A549 (cell line): ENCODE measurements around the gene DNAJB6. TPM values are rescaled to one million over a fixed set of nuclear protein-coding genes. Genes with fewer than 3 reads are reported as not detected.
A peak's percentile ranks its signal among the peaks of the same experiment; 100 is the strongest.

Source experiments
- ATAC-seq, 2 experiments: fragments of 200-7000 bp in 1 of 2; fragments of >200 bp in 1 of 2; cut with Nextera tagmentation in 1 of 2; cut with Tn5 transposase in 1 of 2; 3 replicates each; pipeline versions ENCODE4 v1.8.0 to v1.9.1; 2018 to 2020; ENCODE audit warnings: mild to moderate bottlenecking in 1 of 2, moderate library complexity in 1 of 2
- CTCF ChIA-PET: fragments of 300-600 bp; sonication (Branson Sonifier 250); formaldehyde crosslinking; extraction: SDS; loops from one replicate; lab custom pipeline; 2021; ENCODE audit warnings: antibody characterized with exemption, inconsistent platforms; lab: Yijun Ruan, JAX
- POLR2A ChIA-PET: fragments of 350-600 bp; formaldehyde crosslinking; extraction: SDS; loops from one replicate; lab custom pipeline; 2021; ENCODE audit warnings: antibody characterized with exemption, inconsistent platforms; lab: Yijun Ruan, JAX
- DNase-seq, 2 experiments: peaks; one replicate each; pipeline versions ENCODE4 v3.0.0 to v3.0.0-alpha.2; 2011 to 2016; ENCODE audit warnings: low read depth in 1 of 2, low spot score in 1 of 2
- FAIRE-seq: peaks from 2 replicates; lab custom pipeline; 2011; peaks lifted over from hg19 to GRCh38; lab: Jason Lieb, UNC
- H3K27ac ChIP-seq, 2 experiments: fragments of >200 bp; sonication (Bioruptor Twin); formaldehyde crosslinking; 3 replicates each; pipeline ENCODE4 v1.5.1; 2016 to 2017
- H3K4me1 ChIP-seq: fragments of >200 bp; sonication (Bioruptor Twin); formaldehyde crosslinking; 3 replicates; pipeline ENCODE4 v1.6.1; 2016
- H3K4me2 ChIP-seq: fragments of >200 bp; sonication (Bioruptor Twin); formaldehyde crosslinking; 3 replicates; pipeline ENCODE4 v1.6.1; 2016
- H3K4me3 ChIP-seq: fragments of >200 bp; sonication (Bioruptor Twin); formaldehyde crosslinking; 3 replicates; pipeline ENCODE4 v1.5.1; 2016
- H3K9me3 ChIP-seq: fragments of >200 bp; sonication (Bioruptor Twin); formaldehyde crosslinking; 3 replicates; pipeline ENCODE4 v1.6.1; 2016
- CBX2 ChIP-seq: fragments of 200-600 bp; sonication (generic); IDR thresholded peaks from 2 replicates; pipeline ENCODE4 v1.6.1; 2016; ENCODE audit warnings: low read depth, mild to moderate bottlenecking, borderline replicate concordance
- CEBPB ChIP-seq, 2 experiments: fragments of >200 bp in 1 of 2; sonication (Bioruptor Twin) in 1 of 2; formaldehyde crosslinking in 1 of 2; IDR thresholded peaks; 2 replicates each; pipeline ENCODE4 v1.6.1; 2012 to 2016
- CHD2 ChIP-seq: fragments of 150-350 bp; IDR thresholded peaks from 2 replicates; pipeline ENCODE4 v1.6.1; 2014; ENCODE audit warnings: low read length; ENCODE audit not compliant: partially characterized antibody
- CHD4 ChIP-seq: fragments of 200-600 bp; sonication (generic); IDR thresholded peaks from 2 replicates; pipeline ENCODE4 v1.6.1; 2016; ENCODE audit warnings: antibody characterized with exemption, mild to moderate bottlenecking, borderline replicate concordance
- EHF ChIP-seq: fragments of 250-450 bp; sonication (Bioruptor Pico); IDR thresholded peaks from 2 replicates; pipeline ENCODE4 v1.5.0; 2020; ENCODE audit warnings: mild to moderate bottlenecking
- EHMT2 ChIP-seq: fragments of 200-600 bp; sonication (generic); IDR thresholded peaks from 2 replicates; pipeline ENCODE4 v1.6.1; 2016; ENCODE audit warnings: antibody characterized with exemption, low read depth, mild to moderate bottlenecking, moderate library complexity
- ESRRA ChIP-seq: fragments of 150-350 bp; IDR thresholded peaks from 2 replicates; pipeline ENCODE4 v1.6.1; 2014; ENCODE audit warnings: mild to moderate bottlenecking, low read length, borderline replicate concordance
- FOSB ChIP-seq: fragments of 250-450 bp; sonication (Bioruptor Pico); IDR thresholded peaks from 2 replicates; pipeline ENCODE4 v1.5.0; 2020; ENCODE audit warnings: mild to moderate bottlenecking, moderate library complexity
- FOSL2 ChIP-seq, 2 experiments: fragments of 450-650 bp in 1 of 2; fragments of >200 bp in 1 of 2; sonication (Bioruptor Twin) in 1 of 2; formaldehyde crosslinking; IDR thresholded peaks; 2 replicates each; pipeline versions ENCODE4 v1.5.0 to v1.6.1; 2016 to 2020; ENCODE audit warnings: mild to moderate bottlenecking in 1 of 2, moderate library complexity in 1 of 2
- GATA3 ChIP-seq: IDR thresholded peaks from 2 replicates; pipeline ENCODE4 v1.6.1; 2012; ENCODE audit warnings: borderline replicate concordance
- HDAC2 ChIP-seq: fragments of 200-600 bp; sonication (generic); IDR thresholded peaks from 2 replicates; pipeline ENCODE4 v1.6.1; 2016
- HES2 ChIP-seq: fragments of >200 bp; sonication (Bioruptor Twin); formaldehyde crosslinking; IDR thresholded peaks from 2 replicates; pipeline ENCODE4 v1.6.1; 2016
- HMGXB4 ChIP-seq: fragments of 250-450 bp; sonication (Bioruptor Pico); IDR thresholded peaks from 2 replicates; pipeline ENCODE4 v1.5.0; 2021; ENCODE audit warnings: mild to moderate bottlenecking, moderate library complexity, borderline replicate concordance
- HOXB13 ChIP-seq: fragments of 250-450 bp; sonication (Bioruptor Pico); IDR thresholded peaks from 2 replicates; pipeline ENCODE4 v1.5.0; 2020; ENCODE audit warnings: low read depth, mild to moderate bottlenecking, moderate library complexity
- JUN ChIP-seq, 2 experiments: fragments of >200 bp; sonication (Bioruptor Twin); formaldehyde crosslinking; IDR thresholded peaks; 2 replicates in 1 of 2; 3 replicates in 1 of 2; pipeline ENCODE4 v1.6.1; 2016 to 2017
- JUNB ChIP-seq: fragments of >200 bp; sonication (Bioruptor Twin); formaldehyde crosslinking; IDR thresholded peaks from 2 replicates; pipeline ENCODE4 v1.6.1; 2016
- KDM1A ChIP-seq: fragments of 200-600 bp; sonication (generic); IDR thresholded peaks from 2 replicates; pipeline ENCODE4 v1.6.1; 2016; ENCODE audit warnings: low read depth, mild to moderate bottlenecking
- MYC ChIP-seq: IDR thresholded peaks from 2 replicates; pipeline ENCODE4 v1.6.1; 2012; ENCODE audit warnings: mild to moderate bottlenecking, inconsistent platforms, low read length, improper control_type of control experiment, borderline replicate concordance
- NPAS2 ChIP-seq: fragments of 250-450 bp; sonication (Bioruptor Pico); IDR thresholded peaks from 2 replicates; pipeline ENCODE4 v1.8.0; 2022; ENCODE audit warnings: mild to moderate bottlenecking, moderate library complexity, borderline replicate concordance
- NR3C1 ChIP-seq: fragments of >200 bp; sonication (Bioruptor Twin); formaldehyde crosslinking; IDR thresholded peaks from 3 replicates; pipeline ENCODE4 v1.6.1; 2017
- POLR2AphosphoS2 ChIP-seq: conservative IDR thresholded peaks from 2 replicates; pipeline ENCODE4 v1.6.1; 2012; ENCODE audit warnings: low read length, improper control_type of control experiment, inconsistent platforms
- RCOR1 ChIP-seq: fragments of 150-350 bp; IDR thresholded peaks from 2 replicates; pipeline ENCODE4 v1.6.1; 2014; ENCODE audit warnings: antibody characterized with exemption, low read length, low read depth
- RFX5 ChIP-seq: fragments of 450-650 bp; IDR thresholded peaks from 2 replicates; pipeline ENCODE4 v1.7.1; 2014; ENCODE audit warnings: antibody characterized with exemption, mild to moderate bottlenecking, moderate library complexity
- RNF2 ChIP-seq: fragments of 200-600 bp; sonication (generic); IDR thresholded peaks from 2 replicates; pipeline ENCODE4 v1.6.1; 2016; ENCODE audit warnings: low read depth, mild to moderate bottlenecking, antibody characterized with exemption, moderate library complexity, borderline replicate concordance
- SMC3 ChIP-seq: fragments of >200 bp; sonication (Bioruptor Twin); formaldehyde crosslinking; IDR thresholded peaks from 3 replicates; pipeline ENCODE4 v1.6.1; 2018; ENCODE audit warnings: inconsistent platforms
- ZSCAN20 ChIP-seq: fragments of 250-450 bp; sonication (Bioruptor Pico); IDR thresholded peaks from 2 replicates; pipeline ENCODE4 v1.8.0; 2022; ENCODE audit warnings: mild to moderate bottlenecking, moderate library complexity
- WGBS: methylation state at CpG from one replicate; pipeline ENCODE4 v1.1.6; 2017; ENCODE audit errors: missing lambda C conversion rate; 5-methylcytosine and 5-hydroxymethylcytosine counted together
- polyA plus RNA-seq, 4 experiments: library from polyadenylated mRNA; depleted of rRNA in 3 of 4; stranded (reverse); fragments of >200 nt; fragmentation: RNase III in 1 of 4; extraction: RNeasy Plus Mini Kit Qiagen cat#74134 plus additional on column Dnase treatment in 1 of 4; gene quantifications; 2 replicates in 3 of 4; 3 replicates in 1 of 4; pipeline ENCODE4 v1.2.3, GENCODE V29; 2011 to 2017
- TF ChIP-seq, protein P1 (sequence below): fragments of >200 bp; sonication (Bioruptor Twin); formaldehyde crosslinking; IDR thresholded peaks from 3 replicates; pipeline ENCODE4 v1.6.1; 2016

Gene DNAJB6
- polyA plus RNA-seq, 2 of the 4 experiments (the other 2 are of a cell fraction), result 117 to 136 TPM

DNA sequence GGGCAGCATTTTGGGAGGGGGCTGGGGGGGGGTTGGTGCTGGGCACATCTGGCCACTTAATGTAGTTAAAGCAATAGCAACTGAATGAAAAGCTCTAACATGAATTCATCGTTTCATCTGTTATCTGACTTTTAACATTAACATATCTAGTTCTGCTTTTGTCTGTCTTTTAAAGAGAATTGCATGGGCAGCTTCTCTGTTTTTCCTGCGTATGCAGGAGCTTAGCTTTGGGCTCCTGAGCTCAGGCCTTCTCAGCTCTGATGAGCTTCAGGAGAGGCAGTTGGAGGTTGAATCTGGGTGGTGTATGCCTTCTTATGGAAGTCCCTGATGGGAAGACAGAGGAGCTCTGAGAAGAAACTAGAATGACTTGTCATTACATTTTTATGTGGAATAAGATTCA is 58.4 kb downstream of the DNAJB6 start:
- ATAC-seq (no peak), FAIRE-seq (no peak), DNase-seq (no peak)
- peaks cover 13% of the 10 kb centered on the region for H3K4me1 ChIP-seq
- H3K4me2 ChIP-seq, result no peak overlapping the region
- no peak overlapping the region for H3K27ac ChIP-seq
- H3K9me3 ChIP-seq, result no peaks in the 10 kb centered on the region
- TF ChIP-seq EHF (CRISPR knock-in tag) (no peak), ESRRA (no peak), NPAS2 (no peak), NR3C1 (no peak)
- H3K4me3 ChIP-seq, result no peak overlapping the region
- POLR2A ChIA-PET, result no interaction called here
- 93% methylated on average over 2 of the region's 2 CpGs for whole genome bisulfite sequencing
- CTCF ChIA-PET, result interaction anchor here (0.6 to 1.4 kb wide), 5 partner anchors 8 to 1015 kb away, joined by 3 to 7 read pairs (median 3); no protein-coding TSS in a partner anchor

- 91% methylated on average over 17 of the region's 20 CpGs for WGBS
- Histone ChIP-seq H3K9me3 (no peaks in the 10 kb centered on the region), H3K4me1 (peaks cover 13% of the 10 kb centered on the region), H3K4me2 (no peak overlapping the region), H3K27ac (no peak overlapping the region), H3K4me3 (no peak overlapping the region)
- ATAC-seq (peak; percentile 34 to 37; a peak in 3 of 6 replicates), FAIRE-seq (no peak), DNase-seq (no peak)
- POLR2A ChIA-PET, result no interaction called here
- CTCF ChIA-PET, result interaction anchor here (0.7 to 1.4 kb wide), 4 partner anchors 9 to 453 kb away, joined by 3 to 7 read pairs (median 4); no protein-coding TSS in a partner anchor
- TF ChIP-seq ZSCAN20 (CRISPR knock-in tag), result no peak
- no peak for TF ChIP-seq HES2
- no peak for TF ChIP-seq CHD4
- TF ChIP-seq, protein P1, sequence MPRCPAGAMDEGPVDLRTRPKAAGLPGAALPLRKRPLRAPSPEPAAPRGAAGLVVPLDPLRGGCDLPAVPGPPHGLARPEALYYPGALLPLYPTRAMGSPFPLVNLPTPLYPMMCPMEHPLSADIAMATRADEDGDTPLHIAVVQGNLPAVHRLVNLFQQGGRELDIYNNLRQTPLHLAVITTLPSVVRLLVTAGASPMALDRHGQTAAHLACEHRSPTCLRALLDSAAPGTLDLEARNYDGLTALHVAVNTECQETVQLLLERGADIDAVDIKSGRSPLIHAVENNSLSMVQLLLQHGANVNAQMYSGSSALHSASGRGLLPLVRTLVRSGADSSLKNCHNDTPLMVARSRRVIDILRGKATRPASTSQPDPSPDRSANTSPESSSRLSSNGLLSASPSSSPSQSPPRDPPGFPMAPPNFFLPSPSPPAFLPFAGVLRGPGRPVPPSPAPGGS, result no peak
- no peak for TF ChIP-seq RNF2
- no peak for TF ChIP-seq FOSB (CRISPR knock-in tag)
- no peak for TF ChIP-seq RCOR1
- TF ChIP-seq SMC3, result no peak
- no peak for TF ChIP-seq GATA3
- TF ChIP-seq HOXB13 (CRISPR knock-in tag), result no peak
- no peak for TF ChIP-seq CEBPB (IDR thresholded peaks at IDR 0.05)
- TF ChIP-seq NR3C1, result no peak
- no peak for TF ChIP-seq FOSL2 (IDR thresholded peaks at IDR 0.05)
- no peak for TF ChIP-seq FOSL2 (CRISPR knock-in tag; IDR thresholded peaks at IDR 0.05)
- no peak for TF ChIP-seq RFX5
- no peak for TF ChIP-seq HMGXB4 (CRISPR knock-in tag)
Measured at GRCh38 chr7:157396316-157397035, 59.7 kb downstream of the DNAJB6 start.

GRCh38 chr7:157397036-157397720 is 60.4 kb downstream of the DNAJB6 start:
- H3K9me3 ChIP-seq, result no peaks in the 10 kb centered on the region
- TF ChIP-seq POLR2AphosphoS2 (no peak), SMC3 (no peak), RNF2 (no peak), MYC (no peak), HDAC2 (no peak), RCOR1 (no peak), EHMT2 (no peak), ZSCAN20 (CRISPR knock-in tag) (no peak), JUNB (no peak), JUN (IDR thresholded peaks at IDR 0.05) (no peak), CHD2 (no peak), CBX2 (no peak), KDM1A (no peak), FOSB (CRISPR knock-in tag) (no peak)
- TF ChIP-seq, all 56 proteins: peak for 0
- peak overlapping the region in 1 of 2 experiments; percentile 50; a peak in 3 of 6 replicates for H3K27ac ChIP-seq
- ChIA-PET POLR2A (no interaction called here), CTCF (interaction anchor here (1.0 to 3.1 kb wide), 7 partner anchors 9 to 477 kb away, joined by 3 to 29 read pairs (median 4); no protein-coding TSS in a partner anchor)
- 95% methylated on average over 31 of the region's 31 CpGs for whole genome bisulfite sequencing
- peaks cover 13% of the 10 kb centered on the region for H3K4me1 ChIP-seq
- no peak overlapping the region for H3K4me3 ChIP-seq
- ATAC-seq, result peak; percentile 28 to 33; a peak in 3 of 6 replicates
- no peak overlapping the region for H3K4me2 ChIP-seq
- no peak for FAIRE-seq
- DNase-seq, result no peak
